Stimulated activated CD8-positive, alpha-beta memory T cell treated with anti-CD3 and anti-CD28 coated beads, Interleukin-4, amount 100 ng/mL, for 1 hour (primary cell): ENCODE measurements around the gene SIGMAR1.

Experiments used
- DNase-seq, 2 donors: peaks; one replicate each; pipeline ENCODE4 v3.0.0-alpha.2; 2020; ENCODE audit warnings: low read depth in 2 of 2, low spot score in 1 of 2

The SIGMAR1 gene

DNA sequence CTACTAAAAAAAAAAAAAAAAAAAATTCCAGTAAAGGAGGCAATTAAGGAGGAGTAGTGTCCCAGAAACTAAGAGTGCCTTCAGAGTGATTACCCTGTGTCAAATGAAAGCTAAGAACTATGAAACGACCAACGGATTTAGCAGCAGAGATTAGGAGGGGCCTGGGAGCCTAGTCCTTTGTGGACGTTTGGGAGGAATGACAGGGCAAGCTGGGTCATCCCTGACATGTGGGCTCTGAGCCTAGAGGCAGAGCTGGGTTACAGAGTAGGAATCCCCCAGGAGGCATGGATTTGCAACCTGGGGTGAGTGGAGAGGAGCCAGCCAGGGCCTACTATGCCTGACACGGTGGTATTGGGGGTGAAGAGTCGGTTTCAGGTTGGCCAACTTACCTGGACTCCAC is 4.4 kb downstream of the SIGMAR1 start:
- no peak for DNase-seq

DNA sequence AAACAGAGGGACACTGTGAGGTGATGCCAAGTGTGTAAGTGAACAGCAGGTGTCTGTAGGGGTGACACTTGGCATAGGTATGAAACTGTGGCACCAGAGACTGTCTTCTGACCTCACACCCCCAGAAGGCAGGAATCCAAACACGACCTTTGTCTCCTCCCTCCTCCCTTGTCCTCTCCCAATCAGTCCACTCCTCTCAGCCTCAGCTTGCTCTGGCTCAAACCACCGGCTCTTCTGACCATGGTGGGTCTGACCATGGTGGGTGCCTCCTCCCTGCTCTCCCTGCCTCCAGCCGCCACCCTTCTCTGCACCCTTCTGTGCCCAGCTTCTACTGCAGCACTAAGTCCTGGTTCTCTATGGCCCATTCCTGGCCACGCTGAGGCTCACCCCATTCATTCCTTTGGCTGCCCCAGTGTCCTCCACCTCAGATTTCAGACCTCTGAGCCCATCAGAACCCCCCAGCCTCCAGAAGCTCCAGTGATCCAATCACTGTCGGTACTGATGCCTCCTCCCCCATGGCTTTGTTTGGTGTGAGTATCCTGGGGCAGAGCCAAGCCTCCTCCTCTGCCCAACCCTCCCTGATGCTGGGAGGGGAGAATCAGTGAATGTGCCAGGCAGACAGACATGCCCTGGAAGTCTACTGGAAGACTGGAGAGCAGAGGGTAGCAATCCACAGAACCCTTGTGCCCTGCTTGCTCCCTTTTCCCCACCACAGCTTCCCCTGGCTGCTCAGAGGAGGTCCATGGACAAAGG is 7.0 kb downstream of the SIGMAR1 start:
- DNase-seq: no peak

DNA sequence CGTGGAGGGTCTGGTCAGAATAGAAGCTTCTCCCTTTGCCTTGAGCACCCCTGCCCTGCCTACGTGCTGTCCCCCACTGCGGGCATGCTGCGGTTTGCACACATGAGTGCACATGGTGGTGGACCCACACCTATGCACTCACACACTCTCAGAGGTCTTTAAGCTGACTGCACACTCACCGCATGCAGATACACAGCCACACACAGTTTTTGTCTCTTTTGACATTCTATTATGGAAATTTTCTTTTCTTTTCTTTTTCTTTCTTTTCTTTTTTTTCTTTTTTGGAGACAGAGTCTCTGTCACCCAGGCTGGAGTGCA is 8.1 kb downstream of the SIGMAR1 start:
- no peak for DNase-seq

DNA sequence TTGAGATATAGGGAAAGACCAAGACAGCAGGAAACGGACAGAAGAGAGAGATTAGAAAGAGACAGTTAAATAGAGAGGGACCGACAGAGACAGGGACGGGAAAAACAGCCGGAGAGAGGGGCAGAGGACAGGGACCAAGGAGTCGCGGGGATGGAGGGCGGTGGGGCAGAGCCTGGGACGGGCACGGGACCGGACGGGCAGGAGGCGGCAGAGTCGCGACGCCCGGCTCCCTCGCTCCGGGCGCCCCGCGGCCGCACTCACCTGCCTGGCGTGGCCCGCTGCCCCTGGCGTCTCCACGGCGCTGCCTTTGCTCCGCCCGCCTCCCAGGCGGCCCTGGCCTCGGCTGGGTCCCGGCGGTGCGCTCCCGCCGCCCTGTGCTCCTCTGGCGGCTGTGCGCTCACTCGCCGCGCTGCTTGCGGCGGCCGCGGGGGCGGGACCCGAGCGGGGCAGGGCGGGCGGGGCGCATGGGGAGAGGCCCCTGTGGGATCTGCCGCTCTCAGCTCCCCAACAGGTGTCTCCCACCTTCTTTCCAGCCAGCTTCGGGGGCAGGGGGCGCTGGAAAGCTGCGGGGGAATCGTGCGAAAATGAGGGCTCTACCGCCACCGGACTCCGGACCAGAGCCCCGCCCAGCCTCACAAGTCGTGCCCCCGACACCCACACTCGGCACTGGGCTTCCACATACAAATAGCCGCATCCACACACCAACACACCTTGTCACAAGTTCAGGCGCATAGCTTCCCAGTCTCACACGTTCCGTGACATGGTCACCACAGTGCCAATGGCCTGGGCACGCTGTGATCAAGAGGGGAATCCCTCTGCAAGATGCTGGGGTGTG is 8.7 kb downstream of the SIGMAR1 start, which contains the start of gene ARID3C:
Gene ARID3C (minus strand): TSS at position 411 of the 835 bp plus-strand sequence. CDS start 1,052 bp downstream, outside the sequence.
- DNase-seq: no peak

DNA sequence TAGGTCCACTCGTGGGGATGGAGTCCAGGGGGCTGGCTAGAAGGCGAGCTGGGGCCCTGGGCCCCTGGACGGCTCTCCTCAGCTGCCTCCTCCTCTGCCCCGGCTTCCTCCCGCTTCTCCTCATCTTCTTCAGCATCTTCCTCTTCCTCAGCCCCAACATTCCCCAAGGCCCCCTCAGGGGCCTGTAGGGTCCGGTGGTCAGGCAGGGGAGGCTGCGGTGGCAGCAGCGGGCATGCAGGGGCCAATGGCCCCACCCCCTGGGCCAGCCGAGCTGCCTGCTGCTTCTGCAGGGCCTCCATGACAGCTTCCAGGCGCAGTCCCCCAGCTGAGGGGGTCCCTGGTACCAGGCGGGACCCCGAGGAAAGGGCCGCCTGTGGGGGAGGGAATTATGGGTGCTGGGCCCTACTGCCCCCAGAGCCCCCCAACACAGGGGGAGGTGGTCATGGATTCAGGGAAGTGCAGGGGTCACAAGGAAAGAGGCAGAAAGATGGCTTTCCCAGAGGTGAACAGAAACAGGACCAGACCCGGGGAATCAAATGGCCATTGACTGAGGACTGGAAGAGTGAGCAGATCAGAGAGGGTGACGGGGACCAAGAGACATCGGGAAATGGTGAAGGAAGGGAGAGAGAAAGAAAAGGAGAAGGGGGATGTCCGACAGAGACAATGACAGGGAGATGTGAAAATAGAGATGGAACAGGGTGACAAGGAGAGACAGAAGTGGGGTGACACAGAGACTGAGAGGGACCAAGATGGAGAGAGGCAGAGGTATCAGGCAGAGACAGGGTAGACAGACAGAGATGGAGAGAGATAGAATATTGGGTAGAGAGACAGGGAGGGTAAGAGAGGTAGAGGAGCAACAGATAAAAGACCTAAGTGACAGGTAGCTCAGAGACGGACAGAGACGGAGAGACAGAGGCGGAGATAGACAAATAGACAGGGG is 9.6 kb downstream of the SIGMAR1 start:
- DNase-seq: no peak

DNA sequence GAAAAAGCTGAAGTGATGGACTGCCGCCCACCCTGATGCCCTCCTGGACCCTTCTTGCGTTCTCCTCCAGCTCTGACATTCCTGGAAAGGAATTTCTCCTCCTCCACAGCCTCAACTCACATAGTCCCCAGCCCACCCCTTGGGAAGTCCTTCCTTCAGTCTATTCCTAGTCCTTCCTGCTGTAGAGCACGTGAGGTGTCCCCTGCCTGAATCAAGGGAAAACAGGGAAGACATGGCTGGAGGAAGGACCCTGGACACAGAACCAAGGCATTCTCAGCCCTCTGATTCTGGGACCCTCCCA is 12.5 kb downstream of the SIGMAR1 start:
- no peak for DNase-seq

DNA sequence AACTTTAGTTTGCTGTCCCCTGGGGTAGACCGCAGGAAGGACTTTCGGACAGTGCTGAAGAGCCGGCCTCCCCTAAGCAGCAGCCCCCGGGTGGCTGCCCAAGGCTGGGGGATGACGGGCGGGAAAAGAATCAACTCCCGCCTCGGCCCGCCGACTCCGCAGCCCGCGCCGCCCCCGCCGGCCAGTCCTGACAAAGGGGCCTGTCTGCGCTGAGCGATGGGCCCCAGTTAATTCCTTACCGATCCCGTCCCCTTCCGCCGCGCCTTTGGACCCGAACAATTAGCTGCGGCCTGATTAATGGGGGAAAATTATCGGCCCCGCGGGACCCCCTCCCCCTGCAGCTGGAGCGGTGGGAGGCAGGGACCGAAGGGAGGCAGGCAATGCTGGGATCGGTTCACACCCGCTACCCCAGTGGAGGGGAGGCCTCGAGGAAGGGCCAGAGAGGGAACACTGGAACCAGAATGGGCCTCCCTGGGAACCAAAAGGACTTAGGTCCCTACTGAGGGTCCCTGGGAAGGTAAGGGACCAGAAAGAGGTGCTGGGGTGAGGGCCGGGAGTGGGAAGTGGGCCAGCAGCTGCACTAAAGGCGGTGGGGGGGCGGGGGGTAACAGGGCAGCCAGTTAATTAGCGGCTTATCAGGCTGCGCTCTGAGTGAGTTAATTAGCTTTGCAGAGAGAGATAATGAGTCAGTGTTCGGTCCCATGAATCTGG is 13.0 kb downstream of the SIGMAR1 start:
- DNase-seq: no peak

DNA sequence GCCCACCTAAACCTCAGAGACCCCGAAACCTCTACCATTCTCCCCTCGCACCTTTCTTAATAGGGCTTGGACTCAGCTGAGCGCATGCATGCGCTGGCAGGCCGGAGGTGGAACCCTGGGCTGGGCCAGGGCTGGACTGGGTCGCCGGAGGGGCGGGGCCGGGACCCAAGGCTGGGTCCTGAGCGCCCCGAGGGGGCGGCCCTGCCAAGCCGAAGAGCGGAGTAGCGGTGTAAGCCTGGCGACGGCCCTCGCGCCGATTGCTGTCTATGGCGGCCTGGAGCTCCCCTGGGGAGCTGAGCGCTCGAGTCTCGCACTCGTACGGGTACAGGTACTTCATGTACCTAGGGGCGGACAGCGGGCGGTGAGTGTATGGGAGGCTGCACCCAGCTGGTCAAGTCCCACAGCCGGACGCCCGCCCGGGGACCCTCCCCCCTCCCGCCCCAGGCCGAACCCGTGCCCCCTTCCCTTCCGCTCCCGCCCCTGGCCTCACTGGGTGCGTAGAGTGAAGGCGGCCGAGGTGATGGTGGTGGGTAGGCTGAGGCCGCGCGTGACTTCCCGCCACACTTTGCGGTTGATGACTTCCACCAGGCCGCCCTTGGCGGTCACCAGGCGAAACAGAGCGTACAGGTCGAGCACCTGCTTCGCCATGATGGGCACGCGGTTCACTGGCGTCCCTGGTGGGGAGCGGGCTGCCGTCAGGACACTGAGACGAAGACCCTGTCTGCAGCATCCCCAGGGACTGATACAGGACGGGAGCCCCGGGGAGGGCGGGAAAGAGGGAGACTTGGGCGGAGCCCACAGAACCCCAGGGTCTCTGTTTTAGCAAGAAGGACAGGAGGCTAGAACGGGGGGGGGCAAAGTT is 14.0 kb downstream of the SIGMAR1 start:
- no peak for DNase-seq

DNA sequence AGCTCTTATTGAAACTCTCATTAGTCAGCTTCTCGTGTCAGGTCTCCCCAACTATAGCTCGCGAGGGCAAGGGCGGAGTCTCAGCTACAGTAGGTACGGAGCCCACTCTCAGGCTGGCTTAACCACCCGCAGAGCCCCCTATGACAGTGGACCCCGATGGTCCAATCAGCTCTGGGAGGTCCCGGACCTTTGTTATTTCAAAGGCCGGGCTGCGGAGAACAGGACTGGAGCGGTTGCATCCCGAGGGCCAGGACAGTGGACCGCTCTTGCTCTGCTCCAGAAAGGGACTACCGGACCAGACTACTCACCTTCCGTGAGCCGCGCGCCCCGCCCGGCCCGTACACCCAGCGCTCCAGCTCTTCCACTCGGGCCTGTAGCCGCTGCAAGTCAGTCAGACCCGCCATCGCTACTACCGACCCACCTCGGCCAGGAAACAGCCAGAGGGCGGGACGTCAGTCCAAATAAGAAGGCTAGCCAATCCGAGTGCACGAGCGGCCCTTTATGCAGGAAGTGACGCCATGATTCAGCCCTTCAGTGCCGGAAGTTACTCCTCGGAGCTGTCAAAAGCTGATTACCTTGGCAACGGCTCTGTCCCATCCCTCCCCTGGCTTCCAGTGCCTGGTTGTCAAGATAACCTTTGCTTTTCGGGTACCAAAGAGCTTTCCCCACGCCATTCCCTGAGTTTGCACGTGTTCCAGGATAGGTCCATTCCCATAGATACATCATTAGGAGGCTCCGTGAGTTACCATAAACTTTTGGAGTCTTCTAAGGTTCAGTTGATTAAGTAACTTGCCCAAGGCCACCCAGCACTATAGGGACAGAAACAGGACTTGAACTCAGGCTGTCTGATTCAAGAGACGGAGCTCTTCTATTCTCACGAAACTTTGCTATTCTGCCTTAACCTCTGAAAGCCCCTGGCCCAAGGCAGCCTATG is 17.3 kb downstream of the SIGMAR1 start, which contains the start of gene DCTN3:
Gene DCTN3 (minus strand): TSS at position 435 of the 934 bp plus-strand sequence. CDS start 31 bp downstream, at position 404.
- peak; percentile 73 to 83 for DNase-seq

DNA sequence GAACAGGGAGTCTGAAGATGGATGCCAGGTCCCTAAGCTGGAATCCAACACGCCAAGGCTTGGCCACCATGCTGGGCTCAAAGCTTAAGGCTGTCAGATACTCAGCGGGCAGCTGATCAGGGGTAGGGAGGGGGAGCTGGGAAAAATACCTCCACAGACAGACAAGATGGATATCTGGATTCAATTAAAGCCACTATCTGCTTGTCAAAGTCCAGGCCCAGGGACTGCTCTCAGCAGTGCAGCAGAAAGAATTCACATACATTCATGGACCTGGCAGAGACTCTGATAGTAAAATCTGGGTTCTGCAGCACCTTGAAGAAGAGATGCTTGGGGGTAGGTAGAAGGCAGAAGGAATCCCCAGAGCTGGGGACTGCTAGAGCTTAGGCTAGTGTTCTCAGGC is 22.5 kb downstream of the SIGMAR1 start:
- no peak for DNase-seq

DNA sequence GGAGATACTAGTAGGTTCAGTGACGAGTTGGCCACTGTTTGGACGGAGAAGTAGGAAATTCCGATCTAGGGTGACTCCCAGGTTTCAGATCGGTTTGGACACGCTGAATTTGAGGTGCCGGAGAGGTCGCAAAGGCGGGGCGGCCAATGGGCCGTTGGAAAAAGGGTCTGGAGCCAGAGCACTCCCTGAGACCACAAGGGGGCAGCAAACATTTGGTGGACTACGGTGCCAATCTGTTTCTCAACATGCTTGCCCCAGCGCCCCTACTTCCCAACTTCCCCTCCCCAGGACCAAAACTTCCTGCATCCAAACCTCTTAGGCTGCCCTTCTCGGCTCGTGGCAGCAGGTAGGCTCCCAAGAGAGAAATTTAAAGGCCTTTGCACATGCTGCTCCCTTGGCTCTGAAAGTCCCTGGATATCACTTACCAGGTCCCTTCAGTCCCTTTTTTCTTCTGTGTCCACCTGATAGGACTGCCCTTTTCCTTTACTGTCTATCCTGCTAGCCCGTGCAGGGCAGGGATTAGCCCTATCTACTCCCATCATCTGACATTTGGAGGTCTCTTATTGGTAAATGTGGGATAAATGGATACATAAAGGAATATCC is 24.7 kb downstream of the SIGMAR1 start:
- DNase-seq: peak; percentile 35 to 52

DNA sequence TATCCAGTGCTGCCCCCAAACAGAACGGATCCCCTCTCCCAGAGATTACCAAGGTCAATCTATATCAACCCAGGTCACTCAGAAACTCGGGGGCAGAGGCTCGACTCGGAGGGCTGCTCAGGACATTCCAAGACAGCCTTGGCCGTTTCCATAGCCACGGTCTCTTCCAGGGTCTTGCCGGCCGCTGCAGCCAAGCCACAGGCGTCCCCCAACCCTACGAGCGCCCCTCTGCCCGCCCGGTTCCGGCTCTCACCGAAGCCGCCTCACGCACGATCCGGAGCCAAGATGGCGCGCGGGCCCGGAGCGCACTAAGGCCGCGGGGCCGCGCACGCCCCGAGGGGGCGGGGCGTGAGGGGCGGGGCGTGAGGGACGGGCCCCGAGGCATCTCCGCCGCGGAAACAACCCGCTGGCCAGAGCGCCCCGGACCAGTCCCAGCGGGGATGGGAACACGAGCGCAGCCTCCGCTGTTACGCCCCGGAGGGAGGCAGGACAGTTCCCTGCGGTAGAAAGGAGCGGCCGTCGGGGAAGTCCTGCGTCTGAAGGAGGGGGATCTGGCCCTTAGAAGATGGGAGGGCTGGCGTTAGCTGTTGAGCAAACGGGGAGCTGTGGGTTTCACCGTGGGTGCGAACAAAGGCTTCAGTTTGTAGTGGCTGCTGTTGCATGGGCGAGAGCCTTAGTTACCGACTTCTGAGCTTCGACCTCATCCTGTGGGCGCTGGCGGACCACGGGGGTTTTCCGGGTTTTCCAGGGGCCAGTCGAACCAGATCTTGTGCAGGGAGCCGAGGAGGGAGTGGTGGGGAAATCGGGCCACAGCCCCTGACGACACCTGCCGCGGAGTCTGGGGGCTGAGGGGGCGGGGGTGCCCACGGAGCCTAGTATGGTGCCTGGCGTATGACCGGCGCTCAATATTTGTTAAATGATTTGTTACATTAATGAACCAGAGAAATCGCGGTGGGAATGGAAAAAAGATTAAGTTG is 25.5 kb downstream of the SIGMAR1 start, which contains the start of gene RPP25L:
Gene RPP25L (minus strand): TSS at position 287 of the 977 bp plus-strand sequence. CDS start 801 bp downstream, outside the sequence.
- DNase-seq: peak; percentile 64 to 68

DNA sequence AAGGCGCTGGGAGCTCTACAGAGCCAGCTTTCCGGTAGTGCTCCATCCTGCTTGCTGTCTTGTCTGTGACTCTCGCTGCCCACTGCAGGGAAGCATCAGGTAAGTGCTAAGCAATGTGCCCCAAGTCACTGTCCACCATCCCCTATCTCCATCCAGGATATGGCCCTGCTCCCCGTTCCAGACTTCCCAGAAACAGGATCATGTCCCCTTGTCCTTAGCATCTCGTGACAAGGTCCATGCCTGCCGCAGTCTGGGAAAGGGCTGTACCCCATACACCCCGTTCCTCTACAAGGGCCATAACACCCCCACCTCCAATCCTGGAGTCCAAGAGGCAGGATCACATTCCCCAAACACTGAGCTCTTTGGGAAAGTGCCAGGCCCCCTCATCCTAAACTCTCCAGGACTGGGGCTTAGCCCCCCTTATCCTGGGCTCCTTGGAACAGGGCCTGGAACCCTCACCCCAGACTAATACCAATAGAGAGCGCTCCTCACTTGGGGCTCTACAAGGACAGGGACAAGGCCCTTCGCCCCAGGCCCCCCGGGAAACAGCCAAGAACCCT is 26.3 kb downstream of the SIGMAR1 start:
- DNase-seq: no peak

DNA sequence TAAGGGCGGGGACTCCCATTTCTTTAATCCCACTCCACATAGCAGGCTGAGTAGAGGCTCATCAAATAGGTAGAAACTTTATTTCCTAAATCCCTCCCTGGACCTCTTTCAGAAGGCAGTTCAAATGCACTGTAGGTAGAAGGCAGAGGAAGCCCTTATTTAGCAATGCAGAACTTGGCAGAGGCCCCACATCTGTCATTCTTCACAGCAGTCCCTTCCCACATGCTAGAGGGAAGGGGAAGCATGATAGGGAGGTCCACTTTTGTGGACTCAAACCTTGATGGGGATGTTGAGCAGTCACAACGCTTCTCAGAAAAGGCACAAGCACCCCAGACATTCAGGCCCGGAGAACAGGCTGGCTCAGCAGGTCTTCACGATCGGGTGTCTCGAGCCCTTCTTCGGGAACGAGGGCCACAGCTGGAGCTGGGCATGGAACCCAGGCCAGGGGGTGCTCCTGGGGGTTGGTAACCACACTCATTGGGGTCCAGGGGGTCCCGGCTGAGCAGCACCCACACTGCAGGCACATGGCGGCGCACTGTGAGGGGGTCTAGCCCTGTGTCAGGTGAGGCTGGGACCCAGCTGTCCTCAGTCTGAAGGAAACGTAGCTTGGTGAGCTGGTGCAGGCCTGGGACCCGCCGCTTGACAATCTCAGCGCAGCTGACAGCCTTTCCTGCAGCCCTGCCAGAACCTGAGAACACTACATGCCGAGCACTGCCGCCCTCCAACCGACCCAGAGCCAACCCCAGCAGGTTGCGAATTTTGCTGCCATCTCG is 27.0 kb downstream of the SIGMAR1 start:
- DNase-seq: no peak

DNA sequence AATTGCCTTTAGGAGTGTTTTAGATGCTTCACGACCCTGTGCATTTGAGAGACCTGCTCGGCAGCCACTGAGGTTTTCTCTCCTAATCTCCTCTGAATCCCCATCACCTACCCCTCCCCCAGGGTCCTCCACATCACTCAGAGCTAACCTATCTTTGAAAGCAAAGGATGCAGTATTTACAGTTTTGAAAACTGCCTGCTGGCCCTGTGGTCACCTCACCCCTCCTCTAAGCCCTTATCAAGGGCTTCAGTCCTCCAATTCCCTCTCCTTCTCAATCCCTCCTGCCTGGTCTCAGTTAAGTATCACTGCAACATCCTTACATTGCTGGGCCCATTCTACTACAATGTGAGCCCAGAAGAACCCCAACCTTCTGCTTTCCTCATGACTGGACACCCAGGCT is 30.3 kb downstream of the SIGMAR1 start:
- DNase-seq: no peak

DNA sequence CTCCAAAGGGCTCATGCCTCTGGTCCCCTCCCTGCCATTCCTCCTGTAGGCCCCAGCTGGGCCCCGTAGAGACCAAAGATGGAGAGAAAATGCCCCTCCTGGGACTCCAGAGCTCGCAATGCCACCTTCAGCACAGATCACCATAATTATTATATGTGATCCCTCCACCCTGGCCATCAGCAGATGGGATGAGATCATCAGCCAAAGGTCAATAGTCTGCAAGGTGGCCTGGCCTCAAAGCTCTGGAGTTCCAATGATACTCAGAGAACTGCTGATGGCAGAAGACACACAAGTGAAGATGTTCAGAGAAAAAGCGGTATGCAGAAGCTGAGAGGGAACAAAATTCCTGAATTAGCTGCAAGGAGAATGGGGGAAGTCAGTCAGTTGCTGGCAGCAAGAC is 30.7 kb downstream of the SIGMAR1 start:
- no peak for DNase-seq
